Keratinocyte (primary cell): ENCODE data around the gene SIN3B.

Source experiments
- EZH2 ChIP-seq: IDR thresholded peaks from one replicate; pipeline ENCODE4 v1.6.1; 2012; ENCODE audit warnings: inconsistent platforms, mild to moderate bottlenecking, low read length, moderate library complexity
- TF ChIP-seq, protein P1 (sequence below), 3 experiments: IDR thresholded peaks in 1 of 3; conservative IDR thresholded peaks in 1 of 3; optimal IDR thresholded peaks in 1 of 3; 2 replicates in 2 of 3; 3 replicates in 1 of 3; pipeline versions ENCODE3 to v1.5.1; 2011; ENCODE audit warnings: low read length in 3 of 3, mild to moderate bottlenecking in 3 of 3, moderate library complexity in 2 of 3, control low read depth in 1 of 3, inconsistent platforms in 1 of 3; ENCODE audit not compliant: insufficient read depth in 2 of 3; ENCODE audit errors: extremely low read depth in 1 of 3

GRCh38 chr19:16892436-16892835, 63.2 kb downstream of the SIN3B start:
- TF ChIP-seq EZH2: no peak
- TF ChIP-seq, protein P1, sequence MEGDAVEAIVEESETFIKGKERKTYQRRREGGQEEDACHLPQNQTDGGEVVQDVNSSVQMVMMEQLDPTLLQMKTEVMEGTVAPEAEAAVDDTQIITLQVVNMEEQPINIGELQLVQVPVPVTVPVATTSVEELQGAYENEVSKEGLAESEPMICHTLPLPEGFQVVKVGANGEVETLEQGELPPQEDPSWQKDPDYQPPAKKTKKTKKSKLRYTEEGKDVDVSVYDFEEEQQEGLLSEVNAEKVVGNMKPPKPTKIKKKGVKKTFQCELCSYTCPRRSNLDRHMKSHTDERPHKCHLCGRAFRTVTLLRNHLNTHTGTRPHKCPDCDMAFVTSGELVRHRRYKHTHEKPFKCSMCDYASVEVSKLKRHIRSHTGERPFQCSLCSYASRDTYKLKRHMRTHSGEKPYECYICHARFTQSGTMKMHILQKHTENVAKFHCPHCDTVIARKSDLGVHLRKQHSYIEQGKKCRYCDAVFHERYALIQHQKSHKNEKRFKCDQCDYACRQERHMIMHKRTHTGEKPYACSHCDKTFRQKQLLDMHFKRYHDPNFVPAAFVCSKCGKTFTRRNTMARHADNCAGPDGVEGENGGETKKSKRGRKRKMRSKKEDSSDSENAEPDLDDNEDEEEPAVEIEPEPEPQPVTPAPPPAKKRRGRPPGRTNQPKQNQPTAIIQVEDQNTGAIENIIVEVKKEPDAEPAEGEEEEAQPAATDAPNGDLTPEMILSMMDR (optimal IDR thresholded peaks at IDR 0.05 in 1 of 3, IDR thresholded peaks at IDR 0.05 in 1 of 3, conservative IDR thresholded peaks at IDR 0.05 in 1 of 3; ENCODE audit: extremely low read depth in 1 of 3, insufficient read depth in 2 of 3, low read length in 3 of 3): no peak
